Measurements from ENCODE around the gene BCL11B. TPM values are rescaled to one million over a fixed set of nuclear protein-coding genes. Genes with fewer than 3 reads are reported as not detected.

Gene BCL11B
- total and polyA plus RNA-seq, 10 of the 15 experiments (the other 5 are each of a cell fraction or from before 2014, with no cell fraction given) = 0.38 to 5.5 (median 1.3) TPM

DNA sequence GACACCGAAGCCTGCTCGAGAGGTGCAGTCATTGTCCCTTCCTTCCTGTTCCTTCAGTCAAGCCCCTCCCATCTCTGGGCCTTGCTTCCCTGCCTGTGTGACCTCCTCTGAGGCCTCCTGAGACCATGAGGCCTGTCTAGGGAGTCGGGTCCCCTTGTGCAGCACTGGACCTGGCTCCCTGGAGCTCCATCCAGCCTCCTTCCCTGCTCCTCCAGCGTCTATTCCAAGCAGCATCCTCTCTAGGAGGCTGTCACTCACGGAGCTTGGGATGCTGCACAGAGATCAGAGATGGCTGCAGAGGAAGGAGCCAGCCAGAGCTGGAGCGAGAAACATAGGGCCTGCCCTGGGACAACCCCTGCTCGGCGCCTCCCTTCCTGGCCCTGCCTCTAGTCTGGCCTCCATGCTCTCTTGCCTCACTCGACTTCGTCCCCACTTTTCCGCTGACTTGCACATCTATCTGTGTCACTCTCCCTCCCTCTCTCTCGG is 142.7 kb downstream of the BCL11B start:
- Histone ChIP-seq H3K79me2 (ENCODE audit: control insufficient read depth, insufficient read depth, low read length) (no peaks in the 10 kb centered on the region), H3K27ac (ENCODE audit: control insufficient read depth, insufficient read depth) (no peak overlapping the region), H3K4me2 (ENCODE audit: control insufficient read depth, insufficient read depth) (no peak overlapping the region), H3K36me3 (ENCODE audit: control insufficient read depth in 2 of 2, insufficient read depth in 2 of 2, low read length in 1 of 2) (no peaks in the 10 kb centered on the region), H3K27me3 (replicated peaks in 1 of 2; ENCODE audit: control insufficient read depth in 2 of 2, insufficient read depth in 2 of 2, low read length in 1 of 2) (no peaks in the 10 kb centered on the region), H3K9me3 (replicated peaks; ENCODE audit: control insufficient read depth, insufficient read depth, low read length) (no peaks in the 10 kb centered on the region; the same call in 2 of the 3 replicates), H3K4me3 (no peak overlapping the region), H4K20me1 (ENCODE audit: control insufficient read depth, insufficient read depth) (no peaks in the 10 kb centered on the region), H3K9ac (ENCODE audit: control insufficient read depth, insufficient read depth, low read length) (no peak overlapping the region), H3K4me1 (ENCODE audit: control insufficient read depth, insufficient read depth, low read length) (no peaks in the 10 kb centered on the region), H2AFZ (ENCODE audit: control insufficient read depth, low read depth, low read length) (no peak overlapping the region)
- no TSS peak for BruUV-seq (replicated peaks)
- POLR2A ChIA-PET = no interaction called here
- in situ Hi-C loops (cut with MboI) = no loop called here
- ATAC-seq = no peak
- FAIRE-seq = no peak
- 38% methylated on average over 12 of the region's 12 CpGs for WGBS (ENCODE audit: insufficient coverage, insufficient replicate concordance, low lambda C conversion rate, missing lambda C conversion rate)
- CTCF ChIA-PET = no interaction called here
- RAD21 ChIA-PET (ENCODE audit: unreplicated experiment) = no interaction called here
- intact Hi-C loops (cut with micrococcal nuclease; ENCODE audit: unreplicated experiment) = no loop called here
- TF ChIP-seq, protein P1, sequence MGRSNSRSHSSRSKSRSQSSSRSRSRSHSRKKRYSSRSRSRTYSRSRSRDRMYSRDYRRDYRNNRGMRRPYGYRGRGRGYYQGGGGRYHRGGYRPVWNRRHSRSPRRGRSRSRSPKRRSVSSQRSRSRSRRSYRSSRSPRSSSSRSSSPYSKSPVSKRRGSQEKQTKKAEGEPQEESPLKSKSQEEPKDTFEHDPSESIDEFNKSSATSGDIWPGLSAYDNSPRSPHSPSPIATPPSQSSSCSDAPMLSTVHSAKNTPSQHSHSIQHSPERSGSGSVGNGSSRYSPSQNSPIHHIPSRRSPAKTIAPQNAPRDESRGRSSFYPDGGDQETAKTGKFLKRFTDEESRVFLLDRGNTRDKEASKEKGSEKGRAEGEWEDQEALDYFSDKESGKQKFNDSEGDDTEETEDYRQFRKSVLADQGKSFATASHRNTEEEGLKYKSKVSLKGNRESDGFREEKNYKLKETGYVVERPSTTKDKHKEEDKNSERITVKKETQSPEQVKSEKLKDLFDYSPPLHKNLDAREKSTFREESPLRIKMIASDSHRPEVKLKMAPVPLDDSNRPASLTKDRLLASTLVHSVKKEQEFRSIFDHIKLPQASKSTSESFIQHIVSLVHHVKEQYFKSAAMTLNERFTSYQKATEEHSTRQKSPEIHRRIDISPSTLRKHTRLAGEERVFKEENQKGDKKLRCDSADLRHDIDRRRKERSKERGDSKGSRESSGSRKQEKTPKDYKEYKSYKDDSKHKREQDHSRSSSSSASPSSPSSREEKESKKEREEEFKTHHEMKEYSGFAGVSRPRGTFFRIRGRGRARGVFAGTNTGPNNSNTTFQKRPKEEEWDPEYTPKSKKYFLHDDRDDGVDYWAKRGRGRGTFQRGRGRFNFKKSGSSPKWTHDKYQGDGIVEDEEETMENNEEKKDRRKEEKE (IDR thresholded peaks at IDR 0.05) = no peak
- TF ChIP-seq RCOR1 (conservative IDR thresholded peaks at IDR 0.05; ENCODE audit: low read depth, low read length) (no peak), RB1 (IDR thresholded peaks at IDR 0.05; ENCODE audit: borderline replicate concordance) (no peak)
- TF ChIP-seq, protein P2, sequence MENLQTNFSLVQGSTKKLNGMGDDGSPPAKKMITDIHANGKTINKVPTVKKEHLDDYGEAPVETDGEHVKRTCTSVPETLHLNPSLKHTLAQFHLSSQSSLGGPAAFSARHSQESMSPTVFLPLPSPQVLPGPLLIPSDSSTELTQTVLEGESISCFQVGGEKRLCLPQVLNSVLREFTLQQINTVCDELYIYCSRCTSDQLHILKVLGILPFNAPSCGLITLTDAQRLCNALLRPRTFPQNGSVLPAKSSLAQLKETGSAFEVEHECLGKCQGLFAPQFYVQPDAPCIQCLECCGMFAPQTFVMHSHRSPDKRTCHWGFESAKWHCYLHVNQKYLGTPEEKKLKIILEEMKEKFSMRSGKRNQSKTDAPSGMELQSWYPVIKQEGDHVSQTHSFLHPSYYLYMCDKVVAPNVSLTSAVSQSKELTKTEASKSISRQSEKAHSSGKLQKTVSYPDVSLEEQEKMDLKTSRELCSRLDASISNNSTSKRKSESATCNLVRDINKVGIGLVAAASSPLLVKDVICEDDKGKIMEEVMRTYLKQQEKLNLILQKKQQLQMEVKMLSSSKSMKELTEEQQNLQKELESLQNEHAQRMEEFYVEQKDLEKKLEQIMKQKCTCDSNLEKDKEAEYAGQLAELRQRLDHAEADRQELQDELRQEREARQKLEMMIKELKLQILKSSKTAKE (IDR thresholded peaks at IDR 0.05; ENCODE audit: low read depth, poor library complexity, severe bottlenecking) = no peak
- SMC1A ChIA-PET (ENCODE audit: uncharacterized antibody, unreplicated experiment) = no interaction called here
- DNase-seq (ENCODE audit: low read depth, low spot score) = no peak
